ENCODE measurements around the gene UBASH3A.

Gene UBASH3A

GRCh38 chr21:42471206-42471605 is 67.5 kb downstream of the UBASH3A start:
- no peak for DNase-seq

DNA sequence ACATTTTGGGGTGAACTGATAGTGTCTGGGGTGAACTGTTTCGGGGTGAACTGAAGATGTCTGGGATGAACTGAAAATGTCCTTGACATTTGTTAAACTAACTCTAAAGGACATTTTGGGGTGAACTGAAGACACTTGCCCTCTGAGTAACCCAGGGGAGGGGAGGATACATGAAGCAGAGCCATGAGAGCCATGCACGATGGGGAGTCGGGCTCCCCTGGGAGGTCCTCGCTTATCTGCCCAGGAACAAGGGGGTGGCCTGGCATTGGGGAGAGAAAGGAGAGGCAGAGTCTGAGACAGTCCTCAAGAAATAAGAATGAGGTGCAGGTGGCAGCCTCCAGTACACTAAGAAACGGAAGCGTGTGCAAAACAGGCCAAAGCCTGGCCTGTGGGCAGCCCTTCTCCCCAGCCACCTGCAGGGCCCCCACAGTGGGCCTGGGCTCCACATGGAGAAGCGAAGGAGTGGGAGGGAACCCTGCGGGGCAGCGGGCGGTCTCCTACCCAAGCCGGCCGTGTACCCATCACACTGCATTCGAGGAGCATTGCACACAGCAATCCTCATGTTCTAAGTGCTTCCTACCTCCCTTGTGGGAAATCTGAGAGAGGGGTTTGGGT is 68.1 kb downstream of the UBASH3A start:
- no peak for DNase-seq

DNA sequence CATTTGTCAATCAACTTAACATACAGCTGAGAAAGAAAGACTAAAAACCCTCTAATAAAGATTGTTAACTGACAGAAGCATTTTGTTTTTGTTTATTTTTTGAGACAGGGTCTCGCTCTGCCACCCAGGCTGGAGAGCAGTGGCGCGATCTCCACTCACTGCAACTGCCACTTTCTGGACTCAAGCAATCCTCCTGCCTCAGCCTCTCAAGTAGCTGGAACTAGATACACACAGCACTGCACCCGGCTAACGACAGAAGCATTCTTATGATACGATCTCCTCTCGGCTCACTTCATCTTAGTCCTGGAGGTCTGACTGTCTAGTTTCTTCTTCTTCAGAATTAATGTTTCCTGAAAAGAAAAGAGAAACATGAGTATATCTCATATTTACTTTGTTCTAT is 68.8 kb downstream of the UBASH3A start:
- DNase-seq: no peak

- DNase-seq: no peak
These were observed 69.9 kb downstream of the UBASH3A start for GRCh38 chr21:42473498-42474042.

- DNase-seq: no peak
These were observed 70.5 kb downstream of the UBASH3A start for GRCh38 chr21:42474043-42474831.

- no peak for DNase-seq
These were observed 71.3 kb downstream of the UBASH3A start for GRCh38 chr21:42475036-42475435.

- DNase-seq: no peak
These were observed 72.1 kb downstream of the UBASH3A start for GRCh38 chr21:42475526-42476387.

GRCh38 chr21:42476388-42477331 is 73.0 kb downstream of the UBASH3A start:
- no peak for DNase-seq

GRCh38 chr21:42478504-42478903 is 74.8 kb downstream of the UBASH3A start:
- DNase-seq: no peak

DNA sequence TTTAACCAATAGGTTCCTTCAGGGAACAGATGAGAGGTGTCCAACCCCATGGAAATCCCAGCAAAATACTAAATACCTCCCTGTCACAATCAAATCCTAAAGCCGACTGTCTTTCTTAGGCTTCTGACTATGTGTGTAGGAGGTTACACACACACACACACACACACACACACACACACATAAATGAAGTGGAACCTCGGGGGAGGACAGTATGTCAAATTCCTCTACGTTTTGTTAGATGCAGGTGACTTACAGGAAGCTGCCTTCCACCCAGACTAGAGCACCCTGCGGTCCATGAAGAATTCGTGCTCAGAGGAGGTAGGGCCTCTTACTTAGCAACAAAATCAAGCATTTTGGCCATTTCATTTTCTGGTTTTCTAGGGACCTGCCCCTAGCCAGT is 75.9 kb downstream of the UBASH3A start:
- DNase-seq: no peak

DNA sequence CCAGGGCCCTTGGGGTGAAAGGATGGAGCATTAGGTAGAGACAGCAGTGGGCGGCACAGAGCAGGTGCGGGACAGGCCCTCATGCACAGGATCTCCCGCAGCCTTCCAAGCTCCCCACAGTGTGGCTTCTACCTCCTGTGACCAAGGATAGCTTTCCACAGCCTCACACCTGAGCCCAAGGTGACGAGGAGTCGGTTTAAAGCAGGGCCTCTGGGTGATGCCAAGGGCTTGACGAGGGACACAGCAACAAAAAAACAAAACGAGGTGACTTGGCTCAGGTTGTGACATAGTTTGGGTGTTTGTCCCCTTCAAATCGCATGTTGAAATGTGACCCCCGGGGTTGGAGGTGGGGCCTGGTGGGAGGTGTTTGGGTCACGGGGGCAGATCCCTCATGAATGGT is 77.0 kb downstream of the UBASH3A start:
- DNase-seq: no peak

DNA sequence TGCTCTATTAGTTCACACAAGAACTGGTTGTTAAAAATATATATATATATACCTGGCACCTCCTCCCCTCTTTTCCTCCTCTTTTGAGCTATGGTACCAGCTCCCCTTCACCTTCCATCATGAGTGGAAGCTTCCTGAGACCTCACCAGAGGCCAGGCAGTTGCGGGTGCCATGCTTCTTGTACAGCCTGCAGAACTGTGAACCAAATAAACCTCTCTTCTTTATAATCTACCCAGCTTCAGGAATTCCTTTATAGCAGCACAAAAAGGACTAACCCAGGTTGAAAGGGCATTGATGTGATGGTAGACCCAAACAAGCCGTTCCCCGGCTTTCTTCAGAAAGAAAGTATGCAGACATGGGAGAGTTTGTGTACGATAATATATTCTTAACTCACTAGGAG is 77.5 kb downstream of the UBASH3A start:
- DNase-seq: no peak

DNA sequence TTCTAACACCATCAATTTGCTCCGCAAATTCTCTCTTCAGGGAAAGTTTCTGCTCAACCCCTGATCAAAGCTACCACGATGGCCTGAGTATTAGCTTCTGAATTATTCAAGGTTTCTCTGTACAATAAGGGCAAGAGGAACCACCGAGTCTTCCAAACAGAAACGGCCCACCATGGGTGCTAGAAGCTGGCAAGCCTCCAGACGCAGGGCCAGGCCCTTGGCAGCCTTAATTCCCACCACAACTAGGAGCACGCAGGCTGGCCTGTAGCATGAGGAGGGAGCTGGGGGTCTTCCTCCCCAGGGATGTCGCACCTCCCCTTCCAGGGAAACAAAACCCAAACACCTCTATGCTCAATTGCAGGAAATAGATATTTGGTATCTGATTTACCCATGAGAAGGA is 81.3 kb downstream of the UBASH3A start:
- DNase-seq: no peak

DNA sequence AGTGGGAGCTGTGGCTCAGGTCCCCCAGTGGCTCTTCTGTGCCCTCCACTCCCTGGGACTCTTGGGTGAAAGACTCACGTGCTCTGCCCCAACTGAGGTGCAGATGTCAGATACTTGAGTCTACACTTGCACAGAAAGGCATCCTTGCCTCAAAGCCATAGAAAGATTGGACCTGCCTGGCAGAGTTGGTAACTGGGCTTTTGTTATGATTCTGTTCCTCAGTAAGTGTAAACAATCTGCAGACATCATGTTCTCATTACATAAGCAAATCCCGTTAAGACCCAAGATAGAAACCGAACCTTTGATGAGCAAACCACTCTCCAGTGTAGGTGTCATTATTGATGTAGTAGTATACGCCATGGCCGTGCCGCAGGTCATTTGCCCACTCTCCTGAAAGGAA is 82.4 kb downstream of the UBASH3A start:
- no peak for DNase-seq

GRCh38 chr21:42486531-42486930 is 82.8 kb downstream of the UBASH3A start:
- no peak for DNase-seq

DNA sequence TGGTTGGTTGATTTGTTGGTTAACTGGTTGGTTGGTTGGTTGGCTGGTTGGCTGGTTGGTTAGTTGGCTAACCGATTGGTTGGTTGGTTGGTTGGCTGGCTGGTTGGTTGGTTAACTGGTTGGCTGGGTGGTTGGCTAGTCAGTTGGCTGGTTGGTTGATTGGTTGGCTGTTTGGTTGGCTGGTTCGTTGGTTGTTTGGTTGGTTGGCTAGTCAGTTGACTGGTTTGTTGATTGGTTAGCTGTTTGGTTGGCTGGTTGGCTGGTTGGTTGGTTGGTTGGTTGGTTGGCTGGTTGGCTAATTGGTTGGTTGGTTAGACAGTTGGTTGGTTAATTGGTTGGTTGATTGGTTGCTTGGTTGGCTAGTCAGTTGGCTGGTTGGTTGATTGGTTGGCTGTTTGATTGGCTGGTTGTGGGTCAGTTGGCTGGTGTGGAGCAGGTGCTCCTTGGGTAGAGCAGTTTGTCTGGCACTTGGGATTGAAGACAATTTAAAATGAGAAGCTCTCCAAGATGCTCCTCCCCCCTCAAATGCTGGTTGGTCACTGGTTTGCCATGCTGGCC is 85.4 kb downstream of the UBASH3A start:
- DNase-seq: no peak

DNA sequence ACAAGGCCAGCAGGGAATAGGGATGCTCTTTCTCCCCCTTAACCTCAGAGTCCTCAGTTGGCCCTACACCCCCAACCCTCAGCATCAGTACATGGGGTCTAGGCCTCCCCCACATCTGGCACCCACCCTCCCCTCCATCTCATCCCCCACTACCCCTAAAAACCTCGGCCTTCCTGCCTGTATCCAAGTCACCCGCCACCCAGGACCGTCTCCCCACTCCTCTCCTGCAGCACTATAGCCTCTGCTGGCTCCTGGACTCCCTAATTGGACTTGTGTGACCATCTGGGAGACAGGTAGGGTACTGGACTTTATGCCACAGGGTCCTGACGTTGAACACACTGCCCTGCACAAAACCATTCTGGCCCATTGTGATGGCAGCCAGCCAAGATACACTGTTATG is 86.3 kb downstream of the UBASH3A start:
- DNase-seq: no peak

GRCh38 chr21:42490720-42491119 is 87.0 kb downstream of the UBASH3A start:
- DNase-seq: no peak

DNA sequence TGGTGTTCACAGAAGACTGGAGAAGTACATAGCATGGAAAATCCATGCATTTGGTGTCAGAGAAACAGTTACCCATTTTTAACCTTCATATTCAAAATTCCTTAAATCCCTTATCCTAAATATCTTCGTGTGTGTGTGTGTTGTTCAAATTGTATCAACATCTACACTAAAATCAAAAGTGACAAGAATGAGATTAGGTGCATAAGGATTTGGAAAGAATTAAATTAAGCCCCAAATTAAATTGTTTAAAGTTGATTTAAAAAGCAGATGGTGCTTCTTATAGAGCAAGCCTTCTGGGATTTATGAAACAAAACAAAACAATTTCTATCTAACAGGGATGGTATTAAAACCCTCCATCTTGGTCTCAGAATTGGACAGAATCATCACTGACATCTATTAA is 87.6 kb downstream of the UBASH3A start:
- no peak for DNase-seq

DNA sequence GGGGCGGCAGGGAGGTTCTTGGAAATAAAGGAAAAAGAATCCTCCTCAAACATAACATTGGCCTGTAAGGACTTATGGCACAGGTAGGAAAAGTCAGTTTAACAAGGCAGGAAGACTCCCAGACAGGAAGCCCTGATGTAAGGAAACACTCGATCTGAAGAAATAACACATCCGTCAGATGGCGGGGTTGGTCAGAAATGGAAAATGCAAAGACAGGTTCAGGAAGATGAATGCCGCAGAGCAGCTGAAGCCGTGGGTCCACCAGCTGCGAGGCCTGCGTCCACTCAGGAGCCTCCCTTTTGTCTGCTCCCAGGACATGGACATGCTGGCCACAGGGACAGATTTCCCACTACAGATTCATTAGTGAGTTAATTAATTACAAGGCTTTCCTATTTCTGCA is 88.5 kb downstream of the UBASH3A start:
- DNase-seq: no peak

DNA sequence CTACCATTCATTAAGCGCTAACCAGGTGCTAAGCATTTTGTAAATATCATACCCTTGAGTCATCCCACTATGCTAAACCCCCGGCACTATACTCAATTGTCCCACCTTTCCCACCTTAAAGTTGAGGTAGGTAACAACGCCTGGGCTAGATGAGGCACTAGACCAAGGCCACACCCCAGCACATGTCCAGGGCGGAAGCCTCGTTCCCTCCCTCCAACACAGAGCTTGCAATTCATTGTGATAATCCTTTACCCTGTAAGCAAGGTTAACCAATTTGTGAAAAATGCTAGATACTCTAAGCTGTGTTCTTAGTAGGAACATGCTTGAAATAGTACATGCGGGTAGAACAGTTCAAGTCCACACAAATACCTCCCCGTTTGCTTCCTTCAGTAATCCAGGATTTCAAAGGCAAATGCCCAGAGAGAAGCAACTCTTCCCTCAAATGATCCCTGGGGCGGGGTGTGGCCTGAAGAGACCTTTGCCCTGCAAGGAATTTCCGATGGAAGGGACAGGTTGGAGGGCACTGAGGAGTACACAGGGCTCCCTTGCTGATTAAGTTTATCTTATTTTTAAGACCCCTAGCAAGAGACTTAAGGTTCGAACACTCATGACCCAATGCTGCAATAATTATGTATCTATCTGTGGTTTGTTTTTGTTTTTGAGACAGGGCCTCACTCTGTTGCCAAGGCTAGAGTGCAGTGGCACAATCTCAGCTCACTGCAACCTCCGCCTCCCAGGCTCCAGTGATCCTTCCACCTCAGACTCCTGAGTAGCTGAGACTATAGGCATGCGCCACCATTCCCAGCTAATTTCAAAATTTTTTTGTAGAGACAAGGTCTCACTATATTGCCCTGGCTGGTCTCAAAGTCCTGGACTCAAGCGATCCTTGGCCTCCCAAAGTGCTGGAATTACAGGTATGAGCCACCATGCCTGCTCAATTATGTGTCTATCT is 89.7 kb downstream of the UBASH3A start:
- no peak for DNase-seq

Data from CD4-positive, alpha-beta T cell treated with Interleukin-4 for 1 hour (primary cell).